HepG2 (cell line): ENCODE results near the gene SLCO3A1. TPM values are rescaled to one million over a fixed set of nuclear protein-coding genes. Genes with fewer than 3 reads are reported as not detected.

ENCODE experiments used
- ATAC-seq: fragments of 200-7000 bp; cut with Tn5 transposase; 3 replicates; pipeline ENCODE4 v1.9.1; 2020; ENCODE audit warnings: mild to moderate bottlenecking, moderate library complexity
- BruUV-seq: library from RNA; stranded (reverse); fragments of 400-500 nt; replicated peaks from 2 replicates; lab custom pipeline; 2021; lab: Mats Ljungman, UMichigan
- CTCF ChIA-PET: fragments of 300-600 bp; formaldehyde crosslinking; extraction: SDS; loops from one replicate; lab custom pipeline; 2021; ENCODE audit warnings: low total read pairs, inconsistent platforms, low intra/inter-chr PET ratio; lab: Yijun Ruan, JAX
- POLR2A ChIA-PET: fragments of 350-600 bp; sonication (Branson Sonifier 250); formaldehyde crosslinking; loops from one replicate; lab custom pipeline; 2020; ENCODE audit warnings: antibody characterized with exemption, inconsistent platforms; lab: Yijun Ruan, JAX
- DNase-seq: peaks from one replicate; pipeline ENCODE4 v3.0.0-alpha.2; 2015; ENCODE audit warnings: low spot score
- FAIRE-seq: peaks from 3 replicates; lab custom pipeline; 2011; peaks lifted over from hg19 to GRCh38; lab: Jason Lieb, UNC
- H2AFZ ChIP-seq: one replicate; pipeline ENCODE4 v1.6.1; 2011; ENCODE audit warnings: low read length, inconsistent platforms
- H3K27ac ChIP-seq: fragments of 300-600 bp; 3 replicates; pipeline ENCODE4 v1.8.0; 2011; ENCODE audit warnings: mixed run types, mild to moderate bottlenecking, mixed read lengths, low read length, inconsistent platforms; ENCODE audit not compliant: insufficient read depth; ENCODE audit errors: extremely low read length
- H3K27me3 ChIP-seq, 2 experiments: fragments of 200-600 bp in 1 of 2; 2 replicates in 1 of 2; 3 replicates in 1 of 2; pipeline versions ENCODE4 v1.6.0 to v1.8.0; 2011; ENCODE audit warnings: low read length in 2 of 2, mild to moderate bottlenecking in 2 of 2, moderate library complexity in 2 of 2, inconsistent platforms in 1 of 2; ENCODE audit not compliant: insufficient read depth in 2 of 2, control insufficient read depth in 1 of 2
- H3K36me3 ChIP-seq, 2 experiments: fragments of 200-600 bp in 1 of 2; replicated peaks in 1 of 2; 2 replicates in 1 of 2; 3 replicates in 1 of 2; pipeline versions ENCODE4 v1.5.1 to v1.8.0; 2011; ENCODE audit warnings: low read length in 2 of 2, inconsistent platforms in 1 of 2; ENCODE audit not compliant: insufficient read depth in 2 of 2, control insufficient read depth in 1 of 2
- H3K4me1 ChIP-seq: 2 replicates; pipeline ENCODE4 v1.5.1; 2012; ENCODE audit warnings: low read length, inconsistent platforms; ENCODE audit not compliant: insufficient read depth
- H3K4me2 ChIP-seq: 2 replicates; pipeline ENCODE4 v1.6.0; 2011; ENCODE audit warnings: low read depth, low read length, inconsistent platforms
- H3K4me3 ChIP-seq, 3 experiments: fragments of 200-600 bp in 1 of 3; sonication (generic), shearing (Covaris generic) in 1 of 3; replicated peaks in 1 of 3; 2 replicates each; pipeline ENCODE4 v1.5.1; 2011 to 2016; ENCODE audit warnings: low read length in 3 of 3, inconsistent platforms in 2 of 3, low read depth in 2 of 3, mild to moderate bottlenecking in 2 of 3, control low read depth in 1 of 3, mixed read lengths in 1 of 3; ENCODE audit not compliant: insufficient read depth in 1 of 3
- H3K79me2 ChIP-seq: one replicate; pipeline ENCODE4 v1.6.1; 2011; ENCODE audit warnings: low read length, inconsistent platforms; ENCODE audit not compliant: insufficient read depth
- H3K9ac ChIP-seq: 2 replicates; pipeline ENCODE4 v1.6.0; 2011; ENCODE audit warnings: mild to moderate bottlenecking, low read depth, low read length, inconsistent platforms; ENCODE audit not compliant: insufficient read depth
- H3K9me3 ChIP-seq: 2 replicates; pipeline ENCODE4 v1.5.1; 2012; ENCODE audit warnings: mild to moderate bottlenecking, low read length
- H4K20me1 ChIP-seq: 2 replicates; pipeline ENCODE4 v1.6.0; 2011; ENCODE audit warnings: inconsistent platforms, mild to moderate bottlenecking, low read length, moderate library complexity; ENCODE audit not compliant: insufficient read depth
- CREB1 ChIP-seq, 2 experiments: fragments of 450-650 bp in 1 of 2; IDR thresholded peaks; 2 replicates each; pipeline ENCODE4 v1.6.1; 2016 to 2017; ENCODE audit warnings: control low read depth in 1 of 2, mild to moderate bottlenecking in 1 of 2, missing compliant biosample characterization in 1 of 2, missing genetic modification characterization in 1 of 2
- FOSL2 ChIP-seq: sonication (generic); formaldehyde crosslinking; IDR thresholded peaks from 2 replicates; pipeline ENCODE4 v1.4.0; 2020; ENCODE audit warnings: missing genetic modification reagents
- GATA4 ChIP-seq: sonication (generic); IDR thresholded peaks from 2 replicates; pipeline ENCODE4 v1.6.1; 2016; ENCODE audit warnings: antibody characterized with exemption, low read depth, borderline replicate concordance
- GATAD1 ChIP-seq: IDR thresholded peaks from 2 replicates; pipeline ENCODE4 v1.6.1; 2016; ENCODE audit warnings: missing genetic modification reagents, missing compliant biosample characterization
- HHEX ChIP-seq: IDR thresholded peaks from 2 replicates; pipeline ENCODE4 v1.6.1; 2016; ENCODE audit warnings: control low read depth
- KDM1A ChIP-seq: IDR thresholded peaks from 2 replicates; pipeline ENCODE4 v1.6.1; 2016; ENCODE audit warnings: missing compliant biosample characterization
- KLF13 ChIP-seq: sonication (generic); formaldehyde crosslinking; IDR thresholded peaks from 2 replicates; pipeline ENCODE4 v1.4.0; 2020; ENCODE audit warnings: mild to moderate bottlenecking, missing genetic modification reagents
- MYNN ChIP-seq: sonication (generic); formaldehyde crosslinking; IDR thresholded peaks from 2 replicates; pipeline ENCODE4 v1.4.0; 2020; ENCODE audit warnings: mild to moderate bottlenecking, low read depth, missing genetic modification reagents
- NFYB ChIP-seq: sonication (generic); formaldehyde crosslinking; IDR thresholded peaks from 2 replicates; pipeline ENCODE4 v1.4.0; 2020; ENCODE audit warnings: missing genetic modification reagents
- RELA ChIP-seq: sonication (generic); formaldehyde crosslinking; IDR thresholded peaks from 2 replicates; pipeline ENCODE4 v1.4.0; 2020; ENCODE audit warnings: missing genetic modification reagents
- SRSF1 ChIP-seq: fragments of 200-400 bp; formaldehyde crosslinking; optimal IDR thresholded peaks from 2 replicates; pipeline ENCODE3; 2017; ENCODE audit warnings: mild to moderate bottlenecking, low read depth, low read length, moderate library complexity
- THAP11 ChIP-seq: IDR thresholded peaks from 2 replicates; pipeline ENCODE4 v1.6.1; 2016; ENCODE audit warnings: missing biosample characterization, missing genetic modification reagents
- YEATS2 ChIP-seq: sonication (generic); formaldehyde crosslinking; IDR thresholded peaks from 2 replicates; pipeline ENCODE4 v1.4.0; 2020; ENCODE audit warnings: missing genetic modification reagents, borderline replicate concordance
- ZNF207 ChIP-seq: fragments of 450-650 bp; IDR thresholded peaks from 2 replicates; pipeline ENCODE4 v1.6.1; 2016; ENCODE audit warnings: antibody characterized with exemption, borderline replicate concordance
- ZNF343 ChIP-seq: sonication (generic); formaldehyde crosslinking; IDR thresholded peaks from 2 replicates; pipeline ENCODE4 v1.4.0; 2020; ENCODE audit warnings: mild to moderate bottlenecking, missing genetic modification reagents
- ZNF350 ChIP-seq: sonication (generic); formaldehyde crosslinking; IDR thresholded peaks from 2 replicates; pipeline ENCODE4 v1.4.0; 2020; ENCODE audit warnings: mild to moderate bottlenecking, low read depth, missing genetic modification reagents, borderline replicate concordance
- ZNF354B ChIP-seq: sonication (generic); formaldehyde crosslinking; IDR thresholded peaks from 2 replicates; pipeline ENCODE4 v1.8.0; 2022; ENCODE audit warnings: mild to moderate bottlenecking, missing genetic modification reagents
- ZNF382 ChIP-seq: sonication (generic); formaldehyde crosslinking; IDR thresholded peaks from 2 replicates; pipeline ENCODE4 v1.5.0; 2020; ENCODE audit warnings: missing genetic modification reagents, mild to moderate bottlenecking, borderline replicate concordance
- ZNF44 ChIP-seq: sonication (generic); formaldehyde crosslinking; IDR thresholded peaks from 2 replicates; pipeline ENCODE4 v1.5.1; 2020; ENCODE audit warnings: mild to moderate bottlenecking, missing genetic modification reagents
- ZNF572 ChIP-seq: sonication (generic); formaldehyde crosslinking; IDR thresholded peaks from 2 replicates; pipeline ENCODE4 v1.5.1; 2020; ENCODE audit warnings: mild to moderate bottlenecking, missing genetic modification reagents
- ZNF746 ChIP-seq: sonication (generic); formaldehyde crosslinking; IDR thresholded peaks from 2 replicates; pipeline ENCODE4 v1.8.0; 2022; ENCODE audit warnings: mild to moderate bottlenecking, missing genetic modification reagents
- ZNF816 ChIP-seq: sonication (generic); formaldehyde crosslinking; IDR thresholded peaks from 2 replicates; pipeline ENCODE4 v1.8.0; 2022; ENCODE audit warnings: missing genetic modification reagents, mild to moderate bottlenecking, borderline replicate concordance
- WGBS: methylation state at CpG from one replicate; pipeline ENCODE4 v1.1.6; 2017; ENCODE audit warnings: low lambda C conversion rate; 5-methylcytosine and 5-hydroxymethylcytosine counted together
- in situ Hi-C: cut with HindIII; loops from 2 replicates; pipeline ENCODE4 v1.10.0; 2017; ENCODE audit warnings: low pct_unique_long_range_greater_than_20kb; ENCODE audit not compliant: extremely low pct_ligation_motif_present
- intact Hi-C: fragments of 100-400 bp; cut with micrococcal nuclease; formaldehyde crosslinking; loops from one replicate; pipeline ENCODE4 v1.10.0; 2022; ENCODE audit not compliant: unreplicated experiment
- polyA plus RNA-seq, 8 experiments: library from polyadenylated mRNA; depleted of rRNA in 3 of 8; stranded (reverse) in 7 of 8; unstranded in 1 of 8; fragments of >200 nt; fragmentation: Illumina TruSeq in 4 of 8; extraction: Trizol in 4 of 8; gene quantifications; 2 replicates each; pipeline versions ENCODE4 v1.2.1 to v1.2.3, GENCODE V29; 2011 to 2016; ENCODE audit warnings: low read depth in 4 of 8, missing spikeins in 1 of 8, mixed read lengths in 1 of 8; ENCODE audit not compliant: insufficient read depth in 1 of 8
- total RNA-seq, 5 experiments: library from RNA; depleted of rRNA; stranded (reverse); fragments of >200 nt; fragmentation: Illumina TruSeq; extraction: Trizol; gene quantifications; 2 replicates each; pipeline ENCODE4 v1.2.3, GENCODE V29; 2016; ENCODE audit warnings: low read depth in 1 of 5
- TF ChIP-seq, protein P1 (sequence below): sonication (generic); formaldehyde crosslinking; IDR thresholded peaks from 2 replicates; pipeline ENCODE4 v1.9.0; 2022; ENCODE audit warnings: missing genetic modification reagents, mild to moderate bottlenecking, borderline replicate concordance
- TF ChIP-seq, protein P2 (sequence below): sonication (generic); formaldehyde crosslinking; IDR thresholded peaks from 2 replicates; pipeline ENCODE4 v1.8.1; 2023; ENCODE audit warnings: mild to moderate bottlenecking, missing genetic modification reagents

SLCO3A1 gene
- total and polyA plus RNA-seq, 2 of the 13 experiments (the other 11 are each of a cell fraction or from before 2014, with no cell fraction given), result 0.02 TPM; not detected in 1

DNA sequence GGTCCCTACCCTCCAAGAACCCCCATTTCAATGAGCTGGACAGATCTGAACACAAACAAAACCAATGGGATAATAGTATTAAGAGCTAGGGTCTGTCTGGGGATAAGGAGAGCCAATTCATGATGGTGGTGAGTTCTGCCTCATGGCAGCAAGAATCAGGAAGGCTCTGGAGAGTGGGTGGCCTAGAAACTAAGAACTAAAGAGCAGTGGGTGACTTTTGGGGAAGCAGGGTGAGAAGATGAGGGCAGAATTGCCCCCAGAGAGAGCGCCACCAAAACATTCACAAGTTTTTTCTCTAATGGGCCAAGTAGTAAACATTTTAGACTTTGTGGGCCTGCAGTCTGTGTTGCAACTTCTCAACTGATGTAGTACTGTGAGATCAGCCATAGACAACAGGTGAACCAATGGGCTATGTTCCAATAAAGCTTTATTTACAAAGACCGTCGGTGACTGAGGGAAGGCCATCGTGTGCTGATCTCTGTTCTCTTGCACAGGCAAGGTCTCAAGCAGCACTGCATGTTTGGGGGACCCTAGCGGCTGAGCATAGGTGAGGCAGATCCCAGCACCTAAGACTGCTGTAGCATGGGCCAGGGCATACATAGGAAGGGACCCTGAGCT is 314.7 kb downstream of the SLCO3A1 start (continued):
- TF ChIP-seq, protein P1, sequence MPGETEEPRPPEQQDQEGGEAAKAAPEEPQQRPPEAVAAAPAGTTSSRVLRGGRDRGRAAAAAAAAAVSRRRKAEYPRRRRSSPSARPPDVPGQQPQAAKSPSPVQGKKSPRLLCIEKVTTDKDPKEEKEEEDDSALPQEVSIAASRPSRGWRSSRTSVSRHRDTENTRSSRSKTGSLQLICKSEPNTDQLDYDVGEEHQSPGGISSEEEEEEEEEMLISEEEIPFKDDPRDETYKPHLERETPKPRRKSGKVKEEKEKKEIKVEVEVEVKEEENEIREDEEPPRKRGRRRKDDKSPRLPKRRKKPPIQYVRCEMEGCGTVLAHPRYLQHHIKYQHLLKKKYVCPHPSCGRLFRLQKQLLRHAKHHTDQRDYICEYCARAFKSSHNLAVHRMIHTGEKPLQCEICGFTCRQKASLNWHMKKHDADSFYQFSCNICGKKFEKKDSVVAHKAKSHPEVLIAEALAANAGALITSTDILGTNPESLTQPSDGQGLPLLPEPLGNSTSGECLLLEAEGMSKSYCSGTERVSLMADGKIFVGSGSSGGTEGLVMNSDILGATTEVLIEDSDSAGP, result no peak
- TF ChIP-seq SRSF1 (no peak), ZNF44 (CRISPR knock-in tag) (no peak), ZNF382 (CRISPR knock-in tag) (no peak), ZNF207 (no peak)

DNA sequence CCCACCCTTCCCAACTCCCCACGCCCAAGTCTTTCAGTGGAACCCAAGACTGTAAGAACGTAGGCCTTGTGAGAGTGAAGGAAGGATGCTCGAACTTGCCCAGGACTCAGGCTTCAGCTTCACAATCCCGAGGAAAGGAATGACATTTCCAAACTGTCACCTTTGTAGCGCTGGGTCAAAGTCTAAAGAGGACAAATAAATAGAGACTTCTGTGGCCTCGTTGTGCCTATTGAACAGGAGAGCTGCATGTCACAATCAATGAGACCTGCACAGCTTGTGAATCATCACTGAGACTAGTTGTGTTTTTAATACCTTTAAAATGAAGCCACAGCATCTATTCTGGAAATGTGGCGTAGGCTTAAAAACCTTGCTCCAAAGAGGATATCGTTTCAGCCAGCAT is 317.4 kb downstream of the SLCO3A1 start:
- no peak overlapping the region for H2AFZ ChIP-seq
- ATAC-seq (peak; percentile 95), DNase-seq (peak; percentile 80), FAIRE-seq (peak; percentile 88)
- intact Hi-C loops, result no loop called here
- no peak overlapping the region for H3K9ac ChIP-seq
- no peaks in the 10 kb centered on the region for H3K9me3 ChIP-seq
- no peaks in the 10 kb centered on the region for H4K20me1 ChIP-seq
- H3K4me2 ChIP-seq, result peak overlapping the region; percentile 59
- peak overlapping the region; percentile 30 for H3K27ac ChIP-seq
- peak overlapping the region in 1 of 3 experiments; percentile 9; a peak in 1 of 6 replicates for H3K4me3 ChIP-seq
- ChIA-PET CTCF (no interaction called here), POLR2A (no interaction called here)
- H3K36me3 ChIP-seq, result no peaks in the 10 kb centered on the region
- 4% methylated on average over 8 of the region's 8 CpGs for WGBS
- no TSS peak for BruUV-seq
- peaks cover 61% of the 10 kb centered on the region for H3K4me1 ChIP-seq
- in situ Hi-C loops, result no loop called here
- H3K79me2 ChIP-seq, result no peaks in the 10 kb centered on the region
- H3K27me3 ChIP-seq, result no peaks in the 10 kb centered on the region
- no peak for TF ChIP-seq ZNF343 (CRISPR knock-in tag)
- no peak for TF ChIP-seq ZNF746
- TF ChIP-seq ZNF572, result no peak
- TF ChIP-seq, protein P2, sequence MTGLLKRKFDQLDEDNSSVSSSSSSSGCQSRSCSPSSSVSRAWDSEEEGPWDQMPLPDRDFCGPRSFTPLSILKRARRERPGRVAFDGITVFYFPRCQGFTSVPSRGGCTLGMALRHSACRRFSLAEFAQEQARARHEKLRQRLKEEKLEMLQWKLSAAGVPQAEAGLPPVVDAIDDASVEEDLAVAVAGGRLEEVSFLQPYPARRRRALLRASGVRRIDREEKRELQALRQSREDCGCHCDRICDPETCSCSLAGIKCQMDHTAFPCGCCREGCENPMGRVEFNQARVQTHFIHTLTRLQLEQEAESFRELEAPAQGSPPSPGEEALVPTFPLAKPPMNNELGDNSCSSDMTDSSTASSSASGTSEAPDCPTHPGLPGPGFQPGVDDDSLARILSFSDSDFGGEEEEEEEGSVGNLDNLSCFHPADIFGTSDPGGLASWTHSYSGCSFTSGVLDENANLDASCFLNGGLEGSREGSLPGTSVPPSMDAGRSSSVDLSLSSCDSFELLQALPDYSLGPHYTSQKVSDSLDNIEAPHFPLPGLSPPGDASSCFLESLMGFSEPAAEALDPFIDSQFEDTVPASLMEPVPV (CRISPR knock-in tag), result no peak
- TF ChIP-seq RELA (CRISPR knock-in tag), result no peak
- no peak for TF ChIP-seq ZNF354B (CRISPR knock-in tag)
- no peak for TF ChIP-seq ZNF816 (CRISPR knock-in tag)
- TF ChIP-seq CREB1 (IDR thresholded peaks at IDR 0.05), result no peak
- TF ChIP-seq CREB1 (CRISPR knock-in tag; IDR thresholded peaks at IDR 0.05), result no peak
- no peak for TF ChIP-seq KLF13 (CRISPR knock-in tag)
- no peak for TF ChIP-seq KDM1A
- no peak for TF ChIP-seq NFYB (CRISPR knock-in tag)
- no peak for TF ChIP-seq ZNF350
- TF ChIP-seq GATAD1 (CRISPR knock-in tag), result no peak
- TF ChIP-seq FOSL2, result peak; percentile 88
- TF ChIP-seq YEATS2, result no peak
- 0 out of 2 replicates have a peak, but pooled peaks have one; percentile 20 for TF ChIP-seq THAP11
- no peak for TF ChIP-seq GATA4
- no peak for TF ChIP-seq MYNN (CRISPR knock-in tag)
- no peak for TF ChIP-seq ZNF207
- no peak for TF ChIP-seq HHEX (CRISPR knock-in tag)
